Caco-2 (cell line): Measurements from ENCODE around the gene UBE2F. TPM values are rescaled to one million over a fixed set of nuclear protein-coding genes. Genes with fewer than 3 reads are reported as not detected.
"Not testable (repeated sequence)": the region's sequence is repeated elsewhere in the genome, so short reads cannot be mapped to it uniquely, and the experiment has no call there.

Experiments used
- BruUV-seq: library from RNA; stranded (reverse); fragments of 400-500 nt; replicated peaks from 2 replicates; lab custom pipeline; 2021; lab: Mats Ljungman, UMichigan
- CTCF ChIA-PET: fragments of 300-600 bp; sonication (Branson Sonifier 250); formaldehyde crosslinking; loops from one replicate; lab custom pipeline; 2022; ENCODE audit warnings: antibody characterized with exemption; lab: Charles Lee
- POLR2A ChIA-PET: fragments of 300-600 bp; sonication (Branson Sonifier 250); formaldehyde crosslinking; loops from one replicate; lab custom pipeline; 2022; ENCODE audit warnings: antibody characterized with exemption; lab: Charles Lee
- DNase-seq, 2 experiments: peaks; one replicate each; pipeline versions ENCODE4 v3.0.0 to v3.0.0-alpha.2; 2020 to 2022
- H3K27me3 ChIP-seq: replicated peaks from 2 replicates; pipeline ENCODE4 v1.6.0; 2011; ENCODE audit warnings: low read length; ENCODE audit not compliant: control insufficient read depth, insufficient read depth
- H3K36me3 ChIP-seq: 2 replicates; pipeline ENCODE4 v1.5.1; 2011; ENCODE audit warnings: low read length; ENCODE audit not compliant: control insufficient read depth, insufficient read depth
- H3K4me1 ChIP-seq: fragments of 250-450 bp; sonication (Bioruptor Pico); 2 replicates; pipeline ENCODE4 v1.5.1; 2020; ENCODE audit warnings: mild to moderate bottlenecking
- H3K4me3 ChIP-seq: 2 replicates; pipeline ENCODE4 v1.5.1; 2011; ENCODE audit warnings: low read depth, mild to moderate bottlenecking, control low read depth, low read length
- H3K9me3 ChIP-seq: fragments of 250-450 bp; sonication (Bioruptor Pico); 2 replicates; pipeline ENCODE4 v1.5.1; 2020; ENCODE audit warnings: mild to moderate bottlenecking, moderate library complexity
- H3K27ac Mint-ChIP-seq: one replicate; pipeline ENCODE4 v1.8.0; 2022; ENCODE audit warnings: mixed read lengths; ENCODE audit not compliant: unreplicated experiment
- H3K27me3 Mint-ChIP-seq: one replicate; pipeline ENCODE4 v1.8.0; 2022; ENCODE audit warnings: mixed read lengths; ENCODE audit not compliant: insufficient read depth, unreplicated experiment
- H3K36me3 Mint-ChIP-seq: one replicate; pipeline ENCODE4 v1.8.0; 2022; ENCODE audit warnings: mild to moderate bottlenecking, mixed read lengths; ENCODE audit not compliant: insufficient read depth, unreplicated experiment
- H3K4me1 Mint-ChIP-seq: one replicate; pipeline ENCODE4 v1.8.0; 2022; ENCODE audit warnings: low read depth, mixed read lengths; ENCODE audit not compliant: unreplicated experiment
- H3K4me3 Mint-ChIP-seq: one replicate; pipeline ENCODE4 v1.8.0; 2022; ENCODE audit warnings: mild to moderate bottlenecking, moderate library complexity, mixed read lengths; ENCODE audit not compliant: unreplicated experiment
- H3K9me3 Mint-ChIP-seq: one replicate; pipeline ENCODE4 v1.8.0; 2022; ENCODE audit warnings: mixed read lengths; ENCODE audit not compliant: unreplicated experiment
- intact Hi-C: fragments of 100-400 bp; cut with micrococcal nuclease; formaldehyde crosslinking; loops from one replicate; pipeline ENCODE4 v1.10.0; 2022; ENCODE audit not compliant: unreplicated experiment
- total RNA-seq: library from RNA; stranded (reverse); gene quantifications from 2 replicates; pipeline ENCODE4 v1.2.3, GENCODE V29; 2022
- TF ChIP-seq, protein P1 (sequence below), 2 experiments: fragments of 200-600 bp in 1 of 2; IDR thresholded peaks; 1 replicate in 1 of 2; 2 replicates in 1 of 2; pipeline versions ENCODE4 v1.5.1 to v1.8.0; 2011 to 2022; ENCODE audit warnings: antibody characterized with exemption in 1 of 2, control low read depth in 1 of 2, inconsistent platforms in 1 of 2, low read depth in 1 of 2, low read length in 1 of 2, mild to moderate bottlenecking in 1 of 2, moderate library complexity in 1 of 2; ENCODE audit not compliant: insufficient read depth in 1 of 2, severe bottlenecking in 1 of 2, unreplicated experiment in 1 of 2

UBE2F gene
- total RNA-seq, 1 experiment from 2014 or later = 38.9 TPM

DNA sequence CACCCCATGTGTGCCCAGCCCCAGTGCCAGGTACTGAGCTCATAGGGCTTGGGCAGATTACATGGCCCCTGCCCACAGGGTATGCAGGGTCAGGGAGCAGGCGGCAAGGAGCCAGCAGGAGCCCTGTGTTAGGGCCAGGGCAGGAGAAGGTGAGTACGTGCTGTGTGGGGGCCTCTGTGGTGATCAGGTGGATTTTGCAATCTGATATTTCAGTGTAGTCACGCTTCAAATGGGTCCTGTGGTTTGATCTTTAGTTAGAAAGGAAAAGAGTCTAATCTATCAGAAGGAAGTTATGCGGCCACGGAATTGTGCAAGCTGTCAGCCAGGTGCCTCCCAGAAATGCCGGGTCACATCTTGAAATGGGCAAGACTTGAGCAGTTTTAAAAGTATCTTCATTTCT lies 13.9 kb downstream of the UBE2F start:
- ChIA-PET CTCF (no interaction called here), POLR2A (no interaction called here)
- no peak overlapping the region for H3K4me3 ChIP-seq
- peaks cover 11% of the 10 kb centered on the region for H3K36me3 Mint-ChIP-seq
- H3K4me1 ChIP-seq = no peaks in the 10 kb centered on the region
- intact Hi-C loops = no loop called here
- TF ChIP-seq, protein P1, sequence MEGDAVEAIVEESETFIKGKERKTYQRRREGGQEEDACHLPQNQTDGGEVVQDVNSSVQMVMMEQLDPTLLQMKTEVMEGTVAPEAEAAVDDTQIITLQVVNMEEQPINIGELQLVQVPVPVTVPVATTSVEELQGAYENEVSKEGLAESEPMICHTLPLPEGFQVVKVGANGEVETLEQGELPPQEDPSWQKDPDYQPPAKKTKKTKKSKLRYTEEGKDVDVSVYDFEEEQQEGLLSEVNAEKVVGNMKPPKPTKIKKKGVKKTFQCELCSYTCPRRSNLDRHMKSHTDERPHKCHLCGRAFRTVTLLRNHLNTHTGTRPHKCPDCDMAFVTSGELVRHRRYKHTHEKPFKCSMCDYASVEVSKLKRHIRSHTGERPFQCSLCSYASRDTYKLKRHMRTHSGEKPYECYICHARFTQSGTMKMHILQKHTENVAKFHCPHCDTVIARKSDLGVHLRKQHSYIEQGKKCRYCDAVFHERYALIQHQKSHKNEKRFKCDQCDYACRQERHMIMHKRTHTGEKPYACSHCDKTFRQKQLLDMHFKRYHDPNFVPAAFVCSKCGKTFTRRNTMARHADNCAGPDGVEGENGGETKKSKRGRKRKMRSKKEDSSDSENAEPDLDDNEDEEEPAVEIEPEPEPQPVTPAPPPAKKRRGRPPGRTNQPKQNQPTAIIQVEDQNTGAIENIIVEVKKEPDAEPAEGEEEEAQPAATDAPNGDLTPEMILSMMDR (IDR thresholded peaks at IDR 0.05; ENCODE audit: insufficient read depth in 1 of 2, low read depth in 1 of 2, low read length in 1 of 2, severe bottlenecking in 1 of 2, unreplicated experiment in 1 of 2) = no peak
- peaks cover 5% of the 10 kb centered on the region for H3K4me1 Mint-ChIP-seq
- no peak for DNase-seq
- H3K9me3 Mint-ChIP-seq = no peaks in the 10 kb centered on the region
- H3K4me3 Mint-ChIP-seq = no peak overlapping the region
- H3K27me3 Mint-ChIP-seq = no peaks in the 10 kb centered on the region
- H3K9me3 ChIP-seq = no peaks in the 10 kb centered on the region
- no peak overlapping the region for H3K27ac Mint-ChIP-seq
- no peaks in the 10 kb centered on the region for H3K36me3 ChIP-seq
- BruUV-seq = no TSS peak
- H3K27me3 ChIP-seq = no peaks in the 10 kb centered on the region

DNA sequence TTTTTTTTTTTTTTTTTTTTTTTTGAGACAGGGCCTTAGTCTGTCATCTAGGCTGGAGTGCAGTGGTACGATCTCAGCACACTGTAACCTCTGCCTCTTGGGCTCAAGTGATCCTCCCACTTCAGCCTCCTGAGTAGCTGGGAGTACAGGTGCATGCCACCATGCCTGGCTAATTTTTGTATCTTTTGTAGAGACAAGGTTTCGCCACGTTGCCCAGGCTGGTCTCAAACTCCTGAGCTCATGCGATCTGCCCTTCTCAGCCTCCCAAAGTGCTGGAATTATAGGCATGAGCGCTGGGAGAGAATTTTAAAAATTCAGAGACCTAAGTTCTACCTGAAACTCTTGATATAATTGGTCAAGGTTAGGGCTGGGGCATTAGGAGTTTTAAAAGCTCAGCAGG lies 14.8 kb downstream of the UBE2F start:
- DNase-seq, H3K27ac Mint-ChIP-seq, H3K4me3 Mint-ChIP-seq, H3K4me3 ChIP-seq, H3K27me3 Mint-ChIP-seq, POLR2A ChIA-PET, H3K9me3 Mint-ChIP-seq, H3K9me3 ChIP-seq, BruUV-seq, CTCF ChIA-PET, H3K4me1 Mint-ChIP-seq, H3K4me1 ChIP-seq, intact Hi-C loops, H3K27me3 ChIP-seq, H3K36me3 ChIP-seq: not testable (repeated sequence)
- peaks cover 11% of the 10 kb centered on the region for H3K36me3 Mint-ChIP-seq

DNA sequence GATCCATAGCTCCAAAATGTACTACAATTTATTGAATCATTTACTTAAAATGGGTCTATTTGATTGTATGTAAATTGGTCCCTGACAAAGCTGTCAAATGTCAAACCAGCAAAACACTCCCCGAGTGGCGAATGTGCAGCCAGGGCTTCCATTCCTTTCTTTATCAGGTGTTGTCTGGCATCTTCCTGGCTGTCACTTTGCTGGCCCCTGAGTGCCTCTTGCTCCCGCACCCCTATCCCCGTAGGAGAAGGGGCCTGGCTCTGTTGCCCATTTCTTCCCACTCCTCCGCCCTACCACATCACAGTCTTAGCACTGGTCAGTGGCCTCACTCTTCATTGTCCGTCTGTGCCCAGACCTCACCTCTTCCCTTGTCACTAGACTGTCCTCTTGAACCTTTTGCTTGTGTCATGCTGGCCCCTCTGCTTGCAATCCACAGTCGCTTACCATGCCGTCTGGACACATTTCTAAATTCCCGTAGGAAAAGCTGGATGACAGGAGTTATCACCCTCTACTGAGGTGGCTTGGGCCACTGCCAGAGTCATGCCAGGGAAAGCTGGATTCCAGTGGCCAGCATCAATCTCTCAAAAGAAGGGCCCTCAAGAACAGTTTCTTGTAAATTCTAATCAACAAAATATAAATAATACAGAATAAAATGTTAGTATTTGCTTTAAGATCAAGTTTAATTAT lies 15.4 kb downstream of the UBE2F start:
- Mint-ChIP-seq H3K9me3 (peaks cover 4% of the 10 kb centered on the region), H3K4me3 (no peak overlapping the region), H3K4me1 (peaks cover 5% of the 10 kb centered on the region), H3K36me3 (peaks cover 13% of the 10 kb centered on the region), H3K27me3 (no peaks in the 10 kb centered on the region), H3K27ac (no peak overlapping the region)
- intact Hi-C loops = no loop called here
- no peaks in the 10 kb centered on the region for H3K27me3 ChIP-seq
- no TSS peak for BruUV-seq
- no peaks in the 10 kb centered on the region for H3K9me3 ChIP-seq
- POLR2A ChIA-PET = no interaction called here
- DNase-seq = no peak
- no peak overlapping the region for H3K4me3 ChIP-seq
- H3K4me1 ChIP-seq = no peaks in the 10 kb centered on the region
- CTCF ChIA-PET = no interaction called here
- TF ChIP-seq, protein P1 (IDR thresholded peaks at IDR 0.05; ENCODE audit: insufficient read depth in 1 of 2, low read depth in 1 of 2, low read length in 1 of 2, severe bottlenecking in 1 of 2, unreplicated experiment in 1 of 2) = no peak
- H3K36me3 ChIP-seq = no peaks in the 10 kb centered on the region
